Loucy (cell line): ENCODE measurements around the gene GMPR2.

Experiments used
- CTCF ChIP-seq: fragments of 200-600 bp; sonication (generic); conservative IDR thresholded peaks from 2 replicates; pipeline ENCODE4 v1.5.1; 2014; ENCODE audit warnings: mild to moderate bottlenecking, antibody characterized with exemption, low read length
- EZH2phosphoT487 ChIP-seq: fragments of 200-600 bp; IDR thresholded peaks from 2 replicates; pipeline ENCODE4 v1.6.1; 2018; ENCODE audit warnings: antibody characterized with exemption, mild to moderate bottlenecking, moderate library complexity, borderline replicate concordance

DNA sequence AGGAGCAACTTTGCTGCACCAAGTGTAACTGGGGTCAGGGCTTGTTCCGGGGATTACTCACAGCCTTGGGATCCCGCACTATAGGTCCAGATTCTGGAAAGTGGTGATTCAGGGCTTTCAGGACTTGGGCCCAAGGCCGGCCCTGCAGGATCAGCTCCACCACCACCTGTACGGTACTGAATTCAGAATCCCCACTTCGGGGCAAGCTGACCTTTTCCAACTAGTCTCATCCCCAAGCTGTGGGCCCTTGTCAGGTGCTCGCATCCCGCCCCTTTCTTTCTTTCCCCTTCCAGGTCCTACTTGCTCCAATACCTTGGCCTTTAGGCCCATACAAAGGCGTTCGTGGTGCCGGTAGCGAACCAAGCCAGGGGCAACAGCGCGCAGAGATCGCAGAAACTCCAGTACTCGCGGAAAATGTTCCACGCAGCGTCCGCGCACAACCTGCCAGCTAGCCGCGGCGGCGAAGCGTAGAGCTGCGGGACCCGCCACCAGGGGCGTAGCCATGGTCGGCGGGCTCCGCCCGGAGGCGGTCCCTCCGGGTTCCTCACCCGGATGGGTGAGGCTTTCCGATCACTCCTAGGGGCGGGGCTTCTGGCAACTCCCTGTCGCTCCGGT is 9.2 kb downstream of the GMPR2 start:
- TF ChIP-seq EZH2phosphoT487 (no peak), CTCF (peak; percentile 32; the same call in 1 of the 2 replicates)
